Type B pancreatic cell (in vitro differentiated cells): ENCODE measurements around the gene RWDD2A. TPM values are rescaled to one million over a fixed set of nuclear protein-coding genes. Genes with fewer than 3 reads are reported as not detected.

ENCODE experiments used
- DNase-seq: peaks from one replicate; pipeline ENCODE4 v3.0.0; 2021; ENCODE audit warnings: mixed read lengths; ENCODE audit not compliant: unreplicated experiment; ENCODE audit errors: extremely low spot score
- H3K27ac Mint-ChIP-seq: 2 replicates; pipeline ENCODE4 v1.8.0; 2021; ENCODE audit warnings: mild to moderate bottlenecking, mixed read lengths
- H3K27me3 Mint-ChIP-seq: 2 replicates; pipeline ENCODE4 v1.8.0; 2021; ENCODE audit warnings: mixed read lengths
- H3K36me3 Mint-ChIP-seq: 2 replicates; pipeline ENCODE4 v1.8.0; 2021; ENCODE audit warnings: mixed read lengths
- H3K4me1 Mint-ChIP-seq: one replicate; pipeline ENCODE4 v1.8.0; 2021; ENCODE audit warnings: mixed read lengths; ENCODE audit not compliant: unreplicated experiment
- H3K4me3 Mint-ChIP-seq: 2 replicates; pipeline ENCODE4 v1.8.0; 2021; ENCODE audit warnings: mild to moderate bottlenecking, mixed read lengths
- H3K9me3 Mint-ChIP-seq: 2 replicates; pipeline ENCODE4 v1.8.0; 2021; ENCODE audit warnings: mixed read lengths
- CTCF ChIP-seq: fragments of 200-600 bp; sonication (generic); conservative IDR thresholded peaks from 2 replicates; pipeline ENCODE4 v1.5.0; 2021; ENCODE audit warnings: antibody characterized with exemption, mild to moderate bottlenecking
- total RNA-seq: library from RNA; stranded (reverse); gene quantifications from 2 replicates; pipeline ENCODE4 v1.2.1, GENCODE V29; 2021; ENCODE audit warnings: low replicate concordance

Gene RWDD2A
- total RNA-seq, 1 donor from 2014 or later, result 4.5 TPM

- H3K9me3 Mint-ChIP-seq, result no peaks in the 10 kb centered on the region
Observed at GRCh38 chr6:83199173-83199862, 6.2 kb downstream of the RWDD2A start.

GRCh38 chr6:83199863-83200225 lies 6.7 kb downstream of the RWDD2A start:
- Mint-ChIP-seq H3K27me3 (no peaks in the 10 kb centered on the region), H3K4me3 (no peak overlapping the region), H3K4me1 (peaks cover 3% of the 10 kb centered on the region), H3K36me3 (peaks cover 5% of the 10 kb centered on the region), H3K9me3 (no peaks in the 10 kb centered on the region), H3K27ac (no peak overlapping the region)
- no peak for DNase-seq
- TF ChIP-seq CTCF, result no peak

More at GRCh38 chr6:83199173-83199862, 6.2 kb downstream of the RWDD2A start:
- no peak for TF ChIP-seq CTCF
- peaks cover 8% of the 10 kb centered on the region for H3K4me1 Mint-ChIP-seq
- DNase-seq, result no peak
- no peak overlapping the region for H3K27ac Mint-ChIP-seq
- H3K36me3 Mint-ChIP-seq, result peaks cover 5% of the 10 kb centered on the region
- H3K4me3 Mint-ChIP-seq, result no peak overlapping the region
- no peaks in the 10 kb centered on the region for H3K27me3 Mint-ChIP-seq

GRCh38 chr6:83202031-83202430 lies 8.9 kb downstream of the RWDD2A start:
- Mint-ChIP-seq H3K9me3 (no peaks in the 10 kb centered on the region), H3K4me1 (no peaks in the 10 kb centered on the region), H3K27me3 (no peaks in the 10 kb centered on the region), H3K27ac (no peak overlapping the region), H3K36me3 (no peaks in the 10 kb centered on the region), H3K4me3 (no peak overlapping the region)
- no peak for TF ChIP-seq CTCF
- no peak for DNase-seq

GRCh38 chr6:83215131-83216047 lies 22.2 kb downstream of the RWDD2A start:
- no peak for DNase-seq
- Mint-ChIP-seq H3K27me3 (no peaks in the 10 kb centered on the region), H3K4me3 (no peak overlapping the region), H3K4me1 (peaks cover 4% of the 10 kb centered on the region), H3K9me3 (no peaks in the 10 kb centered on the region), H3K36me3 (no peaks in the 10 kb centered on the region), H3K27ac (no peak overlapping the region)
- peak; percentile 85 for TF ChIP-seq CTCF

GRCh38 chr6:83216806-83217205 lies 23.6 kb downstream of the RWDD2A start:
- Mint-ChIP-seq H3K27me3 (no peaks in the 10 kb centered on the region), H3K4me1 (peaks cover 4% of the 10 kb centered on the region), H3K36me3 (no peaks in the 10 kb centered on the region), H3K9me3 (no peaks in the 10 kb centered on the region), H3K4me3 (no peak overlapping the region), H3K27ac (no peak overlapping the region)
- no peak for DNase-seq
- TF ChIP-seq CTCF, result no peak
